C4-2B (cell line): ENCODE measurements around the gene MED12.
A peak's percentile ranks its signal among the peaks of the same experiment; 100 is the strongest.

Experiments
- H3K27ac ChIP-seq: fragments of 450-650 bp; 2 replicates; pipeline ENCODE4 v1.5.1; 2017
- CTCF ChIP-seq: fragments of 450-650 bp; conservative IDR thresholded peaks from 2 replicates; pipeline ENCODE4 v1.5.1; 2017; ENCODE audit warnings: mild to moderate bottlenecking
- ZFX ChIP-seq: fragments of 450-650 bp; IDR thresholded peaks from 2 replicates; pipeline ENCODE4 v1.6.1; 2017

Gene MED12

DNA sequence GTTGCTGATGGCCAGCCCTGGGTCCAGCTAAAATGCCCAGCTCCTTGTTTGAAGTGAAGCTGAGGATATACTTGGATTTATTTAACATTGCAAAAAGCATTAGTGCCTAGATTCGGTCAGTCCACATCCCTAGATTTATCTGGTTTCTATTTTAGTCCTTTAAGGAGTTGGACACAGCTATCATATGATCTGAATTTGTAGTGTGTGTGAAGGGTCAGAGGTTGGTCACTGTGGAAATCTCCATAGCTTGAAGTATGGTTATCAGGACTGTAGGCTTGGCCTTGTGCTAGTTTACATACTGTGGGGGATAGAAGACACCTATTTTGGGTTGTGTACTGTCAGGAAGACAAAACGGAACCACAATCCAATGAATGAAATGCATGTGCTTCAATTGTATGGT is 55.0 kb downstream of the MED12 start:
- TF ChIP-seq CTCF: no peak
- no peak for TF ChIP-seq ZFX
- H3K27ac ChIP-seq: no peak overlapping the region

DNA sequence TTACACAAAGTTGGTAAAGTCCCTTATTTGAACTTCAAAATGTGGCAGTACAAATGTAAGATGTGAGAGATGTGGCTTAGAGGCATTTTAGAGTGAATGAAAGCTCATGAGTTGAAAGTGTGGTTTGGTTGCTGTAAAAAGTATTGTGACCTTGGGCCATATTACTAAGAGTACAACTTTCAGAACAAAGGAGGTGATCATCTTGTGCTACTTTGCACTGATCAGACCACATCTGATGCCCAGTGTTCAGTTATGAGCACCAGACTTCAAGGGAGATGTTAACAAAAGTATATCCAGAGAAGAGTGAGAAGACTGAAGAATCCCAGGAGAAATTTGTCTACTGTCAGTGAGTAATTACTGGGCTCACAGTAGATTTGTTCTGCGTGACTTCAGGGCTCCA is 56.4 kb downstream of the MED12 start:
- TF ChIP-seq CTCF: no peak
- no peak overlapping the region for H3K27ac ChIP-seq

DNA sequence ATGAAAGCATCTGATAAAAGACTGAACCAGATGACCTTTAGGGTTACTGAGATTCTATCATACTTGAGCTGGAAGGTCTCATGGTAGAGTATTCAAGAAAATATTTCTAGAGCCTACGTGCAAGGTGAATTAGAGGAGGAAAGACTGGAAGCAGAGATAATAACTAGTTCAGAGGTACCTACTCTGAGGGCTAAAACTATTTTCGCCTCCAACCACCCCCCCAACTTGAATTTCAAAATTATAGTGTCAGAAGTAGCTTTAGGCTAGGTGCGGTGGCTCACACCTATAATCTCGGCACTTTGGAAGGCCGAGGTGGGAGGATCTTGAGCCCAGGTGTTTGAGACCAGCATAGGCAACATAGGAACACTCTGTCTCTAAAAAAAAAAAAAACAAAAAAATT is 57.1 kb downstream of the MED12 start:
- no peak for TF ChIP-seq ZFX
- TF ChIP-seq CTCF: no peak
- H3K27ac ChIP-seq: no peak overlapping the region

DNA sequence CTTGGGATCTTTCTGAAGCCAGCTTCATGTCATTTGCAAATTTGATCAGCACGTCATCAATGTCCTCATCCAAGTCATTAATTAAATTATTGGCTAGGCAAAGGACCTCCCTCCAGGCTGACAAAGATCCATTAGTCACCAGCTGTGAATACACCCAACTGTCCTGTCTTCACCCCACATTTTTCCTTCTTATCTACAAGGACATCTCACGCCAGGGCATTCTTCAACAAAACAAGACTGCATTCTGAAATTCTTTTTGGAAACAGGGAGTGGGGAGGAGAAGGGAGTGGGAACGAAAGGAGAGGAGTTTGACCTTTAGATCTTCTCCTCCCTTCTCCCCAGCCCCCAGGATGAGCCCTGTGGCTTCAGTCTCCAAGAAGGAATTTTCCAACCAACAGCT is 58.9 kb downstream of the MED12 start:
- TF ChIP-seq CTCF: no peak
- H3K27ac ChIP-seq: no peak overlapping the region

DNA sequence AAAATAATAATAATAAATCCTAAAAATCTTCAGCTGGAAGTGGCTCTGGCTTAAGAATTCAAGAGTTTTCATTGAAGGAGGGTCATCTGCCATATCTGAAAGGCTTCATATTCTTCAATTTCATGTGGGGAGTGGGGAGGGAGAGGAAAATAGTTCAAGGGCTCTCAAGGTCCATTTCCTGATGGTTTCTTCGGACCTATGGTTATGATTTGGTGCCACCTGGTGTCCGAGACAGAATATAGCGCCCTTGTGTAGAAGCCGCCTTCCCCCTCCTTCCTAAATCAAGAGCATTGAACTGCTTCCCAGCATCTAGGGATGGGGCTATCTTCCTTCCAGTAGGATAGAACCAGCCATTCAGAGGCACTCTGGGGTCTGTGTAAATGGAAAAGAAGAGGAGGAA is 60.5 kb downstream of the MED12 start:
- TF ChIP-seq CTCF: peak; percentile 70
- no peak for TF ChIP-seq ZFX

GRCh38 chrX:71180579-71181265 is 62.3 kb downstream of the MED12 start:
- peak overlapping the region; percentile 95 for H3K27ac ChIP-seq

More for the DNA sequence above, 60.5 kb downstream of the MED12 start:
- H3K27ac ChIP-seq: no peak overlapping the region

DNA sequence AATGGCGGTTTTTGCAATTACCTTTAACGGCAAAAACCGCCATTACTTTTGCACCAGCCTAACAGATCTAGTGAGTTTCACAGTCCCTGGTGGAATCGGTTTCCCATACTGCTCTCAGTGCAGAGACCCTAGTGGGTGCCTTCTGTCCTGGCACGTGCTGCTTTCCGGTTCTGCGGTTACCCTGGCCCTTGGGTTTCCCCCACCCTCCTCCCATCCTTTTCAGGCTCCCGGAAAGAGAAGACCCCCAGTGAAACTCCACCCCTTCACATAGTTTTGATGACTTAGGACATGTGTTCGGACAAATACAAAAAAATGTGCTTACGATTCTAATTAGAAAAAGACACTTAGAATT is 63.1 kb downstream of the MED12 start:
- H3K27ac ChIP-seq: peak overlapping the region; percentile 95

More for the DNA sequence above, 63.1 kb downstream of the MED12 start:
- no peak for TF ChIP-seq CTCF
- TF ChIP-seq ZFX: no peak
